Measurements from ENCODE around the gene UBAP2L.

UBAP2L gene, protein sequence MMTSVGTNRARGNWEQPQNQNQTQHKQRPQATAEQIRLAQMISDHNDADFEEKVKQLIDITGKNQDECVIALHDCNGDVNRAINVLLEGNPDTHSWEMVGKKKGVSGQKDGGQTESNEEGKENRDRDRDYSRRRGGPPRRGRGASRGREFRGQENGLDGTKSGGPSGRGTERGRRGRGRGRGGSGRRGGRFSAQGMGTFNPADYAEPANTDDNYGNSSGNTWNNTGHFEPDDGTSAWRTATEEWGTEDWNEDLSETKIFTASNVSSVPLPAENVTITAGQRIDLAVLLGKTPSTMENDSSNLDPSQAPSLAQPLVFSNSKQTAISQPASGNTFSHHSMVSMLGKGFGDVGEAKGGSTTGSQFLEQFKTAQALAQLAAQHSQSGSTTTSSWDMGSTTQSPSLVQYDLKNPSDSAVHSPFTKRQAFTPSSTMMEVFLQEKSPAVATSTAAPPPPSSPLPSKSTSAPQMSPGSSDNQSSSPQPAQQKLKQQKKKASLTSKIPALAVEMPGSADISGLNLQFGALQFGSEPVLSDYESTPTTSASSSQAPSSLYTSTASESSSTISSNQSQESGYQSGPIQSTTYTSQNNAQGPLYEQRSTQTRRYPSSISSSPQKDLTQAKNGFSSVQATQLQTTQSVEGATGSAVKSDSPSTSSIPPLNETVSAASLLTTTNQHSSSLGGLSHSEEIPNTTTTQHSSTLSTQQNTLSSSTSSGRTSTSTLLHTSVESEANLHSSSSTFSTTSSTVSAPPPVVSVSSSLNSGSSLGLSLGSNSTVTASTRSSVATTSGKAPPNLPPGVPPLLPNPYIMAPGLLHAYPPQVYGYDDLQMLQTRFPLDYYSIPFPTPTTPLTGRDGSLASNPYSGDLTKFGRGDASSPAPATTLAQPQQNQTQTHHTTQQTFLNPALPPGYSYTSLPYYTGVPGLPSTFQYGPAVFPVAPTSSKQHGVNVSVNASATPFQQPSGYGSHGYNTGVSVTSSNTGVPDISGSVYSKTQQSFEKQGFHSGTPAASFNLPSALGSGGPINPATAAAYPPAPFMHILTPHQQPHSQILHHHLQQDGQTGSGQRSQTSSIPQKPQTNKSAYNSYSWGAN

DNA sequence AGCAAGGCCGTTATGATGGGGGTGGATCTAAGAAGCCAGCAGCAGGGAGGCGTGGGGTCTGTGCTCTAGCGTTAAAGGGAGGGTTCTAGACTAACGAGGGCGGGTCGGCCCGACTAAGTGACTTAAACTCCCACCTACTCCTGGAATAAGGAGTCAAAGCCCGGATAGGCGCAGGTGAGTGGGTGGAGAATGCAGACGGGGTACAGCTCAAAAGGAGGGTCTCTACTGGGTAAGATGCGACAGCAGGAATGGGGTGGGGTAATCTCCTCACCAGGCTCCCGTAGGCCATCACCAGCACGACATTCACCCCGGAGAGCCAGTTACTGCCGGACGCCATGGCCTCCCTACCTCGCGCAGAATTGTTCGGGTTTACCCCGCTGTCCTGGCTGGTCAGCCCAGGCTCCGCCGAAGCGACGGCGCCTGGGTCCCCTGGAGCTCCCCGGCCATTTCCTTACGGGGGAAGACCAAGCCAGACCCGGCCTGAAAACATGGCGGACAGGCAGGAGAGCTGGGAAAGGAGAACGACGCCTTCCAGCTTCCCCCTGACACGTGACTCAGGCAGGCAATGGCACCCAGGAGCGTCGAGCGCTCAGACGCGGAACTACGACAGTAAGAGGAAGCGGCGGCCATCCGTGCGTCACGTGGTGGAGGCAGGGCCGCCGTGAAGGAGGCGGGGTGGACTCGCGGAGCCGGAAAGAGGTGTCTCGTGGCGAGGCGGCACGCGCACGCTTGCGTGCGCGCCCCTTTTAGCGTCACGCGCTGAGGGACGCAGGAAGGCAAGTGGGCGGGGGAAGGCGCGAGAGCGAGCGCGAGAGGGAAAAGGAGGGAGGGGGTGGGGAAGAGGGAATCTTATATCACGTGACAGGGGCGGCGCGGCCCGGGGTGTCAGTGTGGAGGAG lies at the start of gene UBAP2L:
Gene UBAP2L (plus strand): TSS at position 885 of the 899 bp plus-strand sequence. CDS start 4,169 bp downstream, outside the sequence.
- DNase-seq, result peak; percentile 99

DNA sequence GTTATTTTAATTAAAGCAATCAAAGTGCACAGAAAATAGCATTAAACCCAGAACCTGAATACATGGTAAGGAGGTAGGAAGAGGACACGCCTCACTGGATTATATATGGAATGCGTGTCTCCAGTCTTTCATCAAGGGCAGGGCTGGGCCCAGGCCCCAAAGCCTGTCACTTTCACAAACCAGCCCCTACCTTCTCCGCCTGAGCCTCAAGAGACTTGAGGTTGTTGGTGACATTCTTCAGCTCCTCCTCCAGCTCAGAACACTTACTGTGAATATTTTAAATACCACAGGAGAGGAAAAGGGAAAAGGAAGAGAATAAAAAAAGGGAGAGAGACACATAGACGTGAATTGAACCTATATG lies 49.6 kb upstream of the UBAP2L start:
- no peak for DNase-seq

DNA sequence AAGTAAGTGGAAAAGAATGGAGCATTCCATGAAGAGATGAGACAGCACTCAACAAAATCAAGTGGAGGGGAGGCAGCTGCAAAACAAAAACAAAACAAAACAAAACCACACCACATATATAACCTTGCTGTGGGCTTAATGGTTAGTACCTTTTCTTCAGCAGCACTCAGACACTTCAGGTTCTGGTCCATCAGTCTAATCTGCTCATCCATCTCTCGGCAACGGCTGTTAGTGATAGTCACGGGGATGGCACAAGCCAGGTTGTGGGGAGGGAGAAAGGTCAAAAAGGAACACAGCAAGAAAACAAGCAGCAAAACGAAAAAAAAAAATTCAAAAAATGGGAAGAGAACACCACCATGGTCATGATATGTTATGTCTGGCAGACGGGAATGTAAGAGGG lies 48.9 kb upstream of the UBAP2L start:
- DNase-seq, result no peak

DNA sequence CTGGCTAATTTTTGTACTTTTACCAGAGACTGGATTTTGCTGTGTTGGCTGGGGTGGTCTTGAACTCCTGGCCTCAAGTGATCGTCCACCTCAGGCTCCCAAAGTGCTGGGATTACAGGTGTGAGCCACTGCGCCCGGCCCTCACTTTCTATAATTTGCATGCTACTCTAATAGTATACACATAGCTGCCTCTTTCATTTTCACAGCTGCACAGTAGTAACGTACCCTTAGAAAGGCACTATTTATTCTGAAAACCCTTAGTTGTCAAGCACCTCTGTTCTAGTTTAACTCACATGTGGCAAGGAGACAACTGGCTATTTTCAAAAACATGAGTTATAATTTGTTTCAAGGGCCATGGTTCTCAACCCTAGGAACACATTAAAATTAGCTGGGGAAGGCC lies 46.1 kb upstream of the UBAP2L start:
- no peak for DNase-seq

DNA sequence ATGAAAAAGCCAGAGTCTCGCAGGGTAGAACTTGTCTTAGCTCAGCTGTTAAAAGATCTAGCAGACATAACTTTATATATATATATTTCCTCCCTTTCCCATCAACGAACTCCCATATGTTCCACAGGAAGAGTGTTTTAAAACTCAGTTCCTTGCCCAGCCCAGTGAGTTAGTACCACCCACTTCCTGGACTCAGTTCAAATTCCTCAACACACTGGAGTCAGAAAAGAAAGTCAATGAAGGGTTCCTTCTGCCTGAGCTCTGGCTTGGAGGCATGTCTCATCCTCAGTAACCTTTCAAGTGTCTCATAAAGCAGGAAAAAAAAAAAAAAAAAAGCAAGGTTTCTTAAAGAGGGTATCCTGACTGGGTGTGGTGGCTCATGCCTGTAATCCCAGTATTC lies 44.4 kb upstream of the UBAP2L start:
- no peak for DNase-seq

DNA sequence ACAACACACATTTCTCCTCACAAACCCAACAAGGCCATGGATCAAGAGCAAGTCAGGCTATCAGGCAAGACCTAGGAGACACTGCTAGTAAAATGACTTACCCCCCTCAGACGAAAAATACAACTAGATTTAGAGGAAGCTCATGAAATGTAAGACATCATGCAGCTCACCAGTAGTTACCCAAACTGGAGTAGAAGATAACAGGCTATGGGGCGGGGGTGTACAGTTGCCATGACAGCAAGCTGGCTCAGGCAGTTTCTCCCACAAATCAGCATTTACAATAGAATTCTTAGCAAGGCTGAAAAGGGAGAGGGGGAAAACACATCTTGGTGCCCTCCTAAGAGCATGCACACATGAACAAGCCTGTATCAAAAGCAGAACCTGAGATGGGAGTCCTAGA lies 42.7 kb upstream of the UBAP2L start:
- no peak for DNase-seq

DNA sequence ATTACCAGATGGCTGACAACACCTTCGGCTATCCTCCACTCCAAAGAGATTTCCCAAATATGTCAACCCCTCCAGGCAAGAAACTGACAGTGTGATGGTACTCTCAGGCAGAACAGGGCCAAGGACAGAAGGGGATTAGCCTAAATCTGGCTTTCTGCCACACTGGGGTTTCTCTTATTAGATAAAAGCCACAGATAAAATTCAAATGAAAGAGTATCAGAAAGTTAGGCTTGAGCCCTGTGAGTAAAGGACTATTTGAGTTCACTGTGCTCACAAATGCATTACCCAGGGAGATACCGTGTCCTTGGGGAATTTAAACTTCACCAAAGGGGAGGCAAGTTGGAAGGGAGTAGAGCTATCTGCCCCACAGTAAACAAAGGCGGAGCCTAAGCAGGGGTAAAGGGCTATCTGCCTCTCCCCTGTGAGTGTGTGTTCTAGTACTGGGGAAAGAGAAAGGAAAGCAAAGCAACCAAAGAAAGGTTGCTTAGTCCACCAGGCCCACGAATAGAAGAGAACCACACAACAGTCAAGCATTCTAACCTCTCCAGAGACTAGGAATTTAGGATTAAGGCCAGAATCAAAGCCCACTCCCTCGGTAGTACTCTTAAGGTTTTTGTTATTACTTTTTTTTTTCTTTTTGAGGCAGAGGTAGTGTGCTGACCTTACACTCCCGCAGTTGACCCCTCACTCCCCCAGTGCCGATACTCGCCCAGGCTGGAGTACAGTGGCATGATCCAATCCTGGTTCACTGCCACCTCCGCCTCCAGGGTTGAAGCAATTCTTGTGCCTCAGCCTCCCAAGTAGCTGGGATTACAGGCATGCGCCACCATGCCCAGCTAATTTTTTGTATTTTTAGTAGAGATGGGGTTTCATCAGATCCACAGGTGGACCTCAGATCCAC lies 41.6 kb upstream of the UBAP2L start:
- no peak for DNase-seq

DNA sequence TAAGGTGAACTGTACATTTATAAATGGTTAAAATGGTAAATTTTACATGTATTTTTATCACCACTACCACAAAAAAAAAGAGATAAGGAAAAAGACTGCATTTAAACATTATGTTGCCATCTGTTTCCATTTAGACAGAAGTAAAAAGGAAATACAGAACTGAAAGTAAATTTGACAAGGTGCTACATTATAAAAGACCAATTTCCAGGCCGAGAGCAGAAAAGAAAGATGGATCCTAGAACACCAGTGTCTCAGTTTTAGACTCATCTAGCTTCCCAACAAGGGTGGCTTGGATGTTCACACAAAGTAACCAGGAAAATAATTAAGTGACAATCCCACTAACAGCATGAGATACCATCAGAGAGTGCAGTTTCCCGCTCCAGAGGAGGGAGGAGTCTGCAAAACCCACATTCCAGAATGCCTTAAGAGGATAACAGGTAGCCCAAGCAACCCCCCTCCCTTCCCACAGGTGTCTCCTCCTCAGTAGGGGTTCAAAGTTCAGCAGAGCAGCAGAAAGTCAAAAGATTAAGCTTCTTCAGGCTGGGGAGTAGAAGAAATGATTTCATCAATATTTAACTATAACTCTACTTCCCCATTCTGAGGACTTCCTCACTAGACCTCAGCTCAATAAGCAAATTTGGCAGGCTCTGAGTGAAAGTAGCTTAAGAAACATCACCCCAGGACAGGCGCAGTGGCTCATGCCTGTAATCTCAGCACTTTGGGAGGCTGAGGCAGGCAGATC lies 40.6 kb upstream of the UBAP2L start:
- DNase-seq, result no peak

DNA sequence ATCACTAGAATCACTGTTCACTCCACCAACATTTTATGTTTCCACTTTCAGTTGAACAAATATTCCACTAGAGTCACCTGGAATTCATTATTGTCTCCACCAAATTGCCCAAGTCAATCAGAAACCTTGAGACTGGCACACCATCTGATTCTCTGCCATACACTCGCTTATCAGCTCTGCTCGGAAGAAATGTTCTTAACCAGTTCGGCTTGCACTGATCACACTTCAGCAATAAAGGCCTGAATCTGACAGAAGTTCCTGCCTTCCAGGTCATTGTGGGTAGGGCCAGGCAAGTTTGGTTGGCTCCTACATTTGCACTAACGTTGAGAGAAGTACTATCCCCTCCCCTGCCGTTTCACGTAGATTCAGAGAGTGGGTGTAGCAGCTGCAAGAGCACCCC lies 38.8 kb upstream of the UBAP2L start:
- DNase-seq, result no peak

DNA sequence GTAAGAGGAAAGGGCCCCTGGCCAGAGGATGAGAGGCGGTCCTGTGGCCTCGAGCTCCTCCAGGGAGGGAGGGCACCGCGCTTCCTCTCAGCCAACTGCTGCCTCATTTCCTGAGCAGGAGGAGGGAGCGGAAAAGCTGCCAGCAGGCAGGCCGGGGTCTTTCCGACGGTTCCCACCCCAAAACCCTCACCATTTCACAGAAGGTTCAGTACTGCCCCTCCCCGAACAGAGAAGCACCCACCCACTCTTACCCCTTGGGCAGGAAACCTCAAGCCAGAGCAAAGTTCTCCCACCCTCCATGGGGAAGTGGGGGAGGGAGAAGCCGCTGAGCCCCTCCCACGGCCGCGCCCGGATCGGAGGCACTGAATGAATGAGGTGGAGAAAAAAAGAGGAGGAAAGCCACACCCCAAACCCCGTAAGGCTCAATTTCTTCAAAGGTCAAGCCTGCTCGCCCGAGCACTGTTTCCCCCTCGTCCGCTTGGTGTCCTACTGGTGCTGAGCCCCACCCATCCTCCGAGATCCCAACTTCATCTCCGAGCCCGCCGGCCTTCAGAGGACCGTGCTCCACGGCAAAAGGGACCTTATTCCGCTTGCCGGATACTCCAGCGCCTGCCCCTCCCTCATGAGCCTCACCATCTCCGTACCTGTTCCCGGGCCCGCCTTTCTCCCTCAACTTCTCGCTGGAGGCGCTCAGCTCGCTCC lies 38.3 kb upstream of the UBAP2L start:
- DNase-seq, result peak; percentile 53

DNA sequence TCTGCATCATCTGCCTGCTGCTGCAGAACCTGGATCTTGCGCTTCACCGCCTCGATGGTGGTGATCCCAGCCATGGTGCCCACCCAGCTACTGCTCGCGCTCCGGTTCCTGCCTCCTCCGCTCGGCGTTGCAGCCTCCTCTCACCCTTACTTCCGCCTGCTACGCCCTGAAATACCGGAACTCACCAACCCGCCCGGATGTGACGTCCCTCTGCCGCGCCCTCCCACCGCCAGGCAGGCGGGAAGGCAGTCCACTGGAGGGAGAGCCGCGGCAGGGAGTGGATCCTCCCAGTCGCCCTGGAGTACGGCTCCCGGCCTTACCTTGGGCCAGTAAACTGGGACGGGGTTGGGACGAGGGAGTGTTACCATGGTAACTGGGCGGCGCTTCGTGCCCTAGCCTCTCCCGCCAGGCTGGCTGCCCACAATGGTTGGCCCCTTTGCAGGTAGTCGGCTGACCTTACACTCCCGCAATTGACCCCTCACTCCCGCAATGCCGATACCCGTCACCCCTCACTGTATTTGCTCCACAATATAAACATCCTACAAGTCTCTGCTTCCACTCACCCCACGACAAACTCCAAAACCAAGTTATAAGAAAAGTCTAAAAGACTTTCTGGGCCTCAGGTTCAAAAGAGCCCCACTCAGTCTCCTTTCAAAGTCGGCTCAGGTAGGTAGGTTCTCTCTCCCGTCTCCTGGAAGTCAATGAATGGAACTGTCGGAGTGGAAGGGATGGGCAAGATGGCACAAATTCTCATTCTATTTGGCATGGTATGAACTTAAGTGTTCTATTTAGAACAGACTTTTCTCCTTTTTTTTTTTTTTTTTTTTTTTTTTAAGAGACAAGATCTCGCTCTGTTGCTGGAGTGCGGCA lies 37.5 kb upstream of the UBAP2L start:
- DNase-seq, result peak; percentile 99

DNA sequence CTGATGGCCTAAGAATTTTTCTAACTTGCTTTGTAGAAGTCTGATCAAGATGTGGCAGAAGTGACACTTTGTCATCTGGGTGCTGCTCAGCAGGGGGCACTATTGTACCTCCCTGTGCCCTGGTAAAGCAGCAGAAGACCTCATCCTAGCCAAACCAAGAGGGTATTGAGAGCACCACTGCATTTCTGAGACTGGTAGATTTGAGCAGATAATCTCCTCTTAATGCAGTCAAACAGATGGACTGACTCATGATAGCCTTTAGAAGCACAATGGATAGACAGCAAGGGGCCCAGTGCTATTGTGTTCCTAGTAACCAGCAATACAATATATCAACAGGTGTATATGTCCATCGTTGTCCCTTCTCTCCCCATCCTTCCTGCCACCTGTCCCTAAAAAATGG lies 34.6 kb upstream of the UBAP2L start:
- peak; percentile 79 for DNase-seq

DNA sequence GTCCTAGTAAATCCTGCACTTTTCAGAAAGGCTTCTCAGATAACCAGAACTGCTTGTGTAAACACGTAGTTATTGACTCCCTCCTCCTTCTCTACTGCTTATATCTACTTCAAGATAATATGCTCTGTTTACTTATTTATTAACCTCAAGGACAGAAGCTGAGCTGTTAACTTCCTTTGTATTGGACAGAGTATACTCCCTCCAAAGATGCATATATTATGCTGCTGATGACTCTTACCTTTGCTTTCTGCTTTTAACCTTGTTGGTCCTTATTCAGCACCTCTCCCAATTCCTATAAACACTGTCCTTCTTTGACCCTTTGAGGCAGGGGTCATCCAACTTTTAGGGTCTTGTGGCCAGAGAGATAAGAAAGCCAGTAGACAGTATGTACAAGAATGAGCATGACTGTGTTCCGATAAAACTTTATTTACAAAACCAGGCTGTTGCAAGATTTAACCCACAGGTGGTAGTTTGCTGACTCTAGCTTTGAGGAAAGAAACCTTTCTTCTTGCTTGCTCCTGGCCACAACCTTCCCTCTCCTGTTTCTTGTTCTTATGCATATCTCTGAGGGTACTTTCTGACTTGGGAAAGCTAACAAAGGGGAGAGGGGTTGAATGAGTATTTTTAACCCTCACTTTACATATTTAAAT lies 33.8 kb upstream of the UBAP2L start:
- no peak for DNase-seq

DNA sequence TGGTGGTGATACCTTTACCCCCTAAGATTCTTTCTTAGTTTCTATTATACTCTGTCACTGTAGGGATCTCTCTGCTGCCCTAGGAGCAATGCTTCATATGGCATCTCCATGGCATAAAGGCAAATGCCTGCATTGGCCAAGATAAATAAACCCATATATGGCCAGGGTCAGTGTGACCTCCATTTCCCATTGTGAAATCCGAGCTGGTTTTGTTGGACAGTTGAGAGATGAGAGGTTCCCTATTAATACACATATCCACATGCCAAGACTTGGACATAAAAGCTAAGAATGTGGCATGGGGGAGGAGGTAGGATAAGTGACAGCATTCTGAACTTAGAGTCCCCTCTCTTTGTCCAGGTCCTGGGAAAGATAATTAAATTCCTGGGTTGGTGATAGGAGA lies 30.2 kb upstream of the UBAP2L start:
- no peak for DNase-seq

DNA sequence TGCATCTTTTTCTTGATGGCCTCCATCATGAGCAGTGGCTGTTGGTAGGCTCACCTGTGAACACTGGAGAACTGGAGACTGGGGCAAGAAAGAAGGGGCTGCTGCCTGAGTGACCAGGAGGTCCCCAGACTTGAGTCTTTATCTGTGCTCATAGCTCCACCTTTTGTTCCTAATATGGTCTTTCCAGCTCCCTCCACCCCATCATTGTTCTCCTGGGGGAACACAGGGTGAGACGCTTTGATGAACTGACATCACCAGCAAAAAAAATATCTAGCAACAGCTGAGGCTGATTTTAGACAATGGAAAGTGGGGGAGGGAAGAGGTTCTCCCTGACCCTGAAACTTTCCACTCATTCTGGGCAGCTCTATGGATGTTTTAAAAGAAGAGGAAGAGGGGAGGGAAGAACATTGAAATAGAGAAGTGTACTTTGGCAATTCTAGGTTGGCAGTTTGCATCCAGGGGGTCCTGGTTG lies 28.7 kb upstream of the UBAP2L start, which contains the start of gene TPM3:
Gene TPM3 (minus strand): TSS at position 111 of the 472 bp plus-strand sequence. CDS start 82 bp downstream, at position 29.
- DNase-seq, result no peak

DNA sequence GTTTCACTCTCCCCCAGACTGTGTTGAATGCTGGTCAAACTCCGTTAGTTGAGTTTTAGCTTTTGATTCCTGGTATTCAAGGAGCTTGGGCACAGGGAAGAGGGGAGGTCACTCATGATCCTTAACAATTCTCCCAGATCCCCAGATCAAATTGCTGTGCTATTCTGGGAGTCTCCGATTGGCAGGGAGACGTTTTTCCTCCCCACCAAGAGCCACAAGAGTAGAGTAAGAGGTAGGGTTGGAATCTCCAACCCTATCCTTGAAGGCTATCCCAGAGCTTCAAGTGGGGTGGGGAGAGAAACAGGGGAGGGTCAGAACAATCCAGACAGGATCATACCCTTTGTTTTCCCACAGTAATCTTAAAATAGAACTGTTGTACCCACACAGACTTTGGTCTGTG lies 28.3 kb upstream of the UBAP2L start:
- no peak for DNase-seq

DNA sequence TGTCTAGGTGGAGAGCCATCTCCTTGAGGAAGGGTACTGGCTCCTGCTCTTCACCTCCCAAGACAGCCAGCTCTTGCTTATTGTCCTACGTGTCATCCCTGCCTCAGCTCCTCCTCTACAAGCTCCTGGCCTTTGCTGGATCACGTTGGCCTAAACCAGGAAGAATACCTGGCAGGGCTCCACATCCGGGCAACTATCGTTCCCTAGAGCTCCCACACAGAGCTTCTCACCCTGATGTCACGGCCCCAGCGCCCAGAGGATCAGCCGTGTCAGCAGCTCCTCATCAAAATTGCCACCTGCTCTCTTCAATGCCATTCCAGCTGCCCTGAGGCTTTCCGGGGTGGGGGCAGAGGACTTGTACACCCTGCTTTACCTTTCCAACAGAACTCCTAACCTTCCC lies 26.9 kb upstream of the UBAP2L start:
- DNase-seq, result peak; percentile 29
